Posterior vena cava (tissue), 2 donors: ENCODE measurements around the gene NTNG2. TPM values are rescaled to one million over a fixed set of nuclear protein-coding genes. Genes with fewer than 3 reads are reported as not detected.
"Not testable (repeated sequence)": the region's sequence is repeated elsewhere in the genome, so short reads cannot be mapped to it uniquely, and the experiment has no call there.

Experiments
- DNase-seq: peaks from one replicate; pipeline ENCODE4 v3.0.0-alpha.2; 2020; ENCODE audit warnings: low spot score
- intact Hi-C, 2 donors: fragments of 100-400 bp; cut with DNase I; formaldehyde crosslinking; loops; one replicate each; pipeline versions ENCODE4 v1.14.1 to v1.14.2; 2022 to 2023
- long read RNA-seq, 2 donors: library from polyadenylated mRNA; unstranded; transcript quantifications; one replicate each; pipeline ENCODE4 v2.0.0, GENCODE V29; 2020 to 2021
- total RNA-seq, 2 donors: library from RNA; stranded (reverse); fragmentation: NEBNext Ultra II Directional; extraction: Animal tissue kit (Norgen Biotek cat#: 25700); gene quantifications; one replicate each; pipeline ENCODE4 v1.2.1, GENCODE V29; 2021
- donor health status: DM: yes; HTN: yes; CAD: no.
- donor health status: DM: yes; HTN: yes; CAD: no.

NTNG2 gene, protein sequence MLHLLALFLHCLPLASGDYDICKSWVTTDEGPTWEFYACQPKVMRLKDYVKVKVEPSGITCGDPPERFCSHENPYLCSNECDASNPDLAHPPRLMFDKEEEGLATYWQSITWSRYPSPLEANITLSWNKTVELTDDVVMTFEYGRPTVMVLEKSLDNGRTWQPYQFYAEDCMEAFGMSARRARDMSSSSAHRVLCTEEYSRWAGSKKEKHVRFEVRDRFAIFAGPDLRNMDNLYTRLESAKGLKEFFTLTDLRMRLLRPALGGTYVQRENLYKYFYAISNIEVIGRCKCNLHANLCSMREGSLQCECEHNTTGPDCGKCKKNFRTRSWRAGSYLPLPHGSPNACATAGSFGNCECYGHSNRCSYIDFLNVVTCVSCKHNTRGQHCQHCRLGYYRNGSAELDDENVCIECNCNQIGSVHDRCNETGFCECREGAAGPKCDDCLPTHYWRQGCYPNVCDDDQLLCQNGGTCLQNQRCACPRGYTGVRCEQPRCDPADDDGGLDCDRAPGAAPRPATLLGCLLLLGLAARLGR
- 1 to 10 TPM; 3.4 to 5.0 TPM for total RNA-seq
- long read RNA-seq, donor 1, full-length matches to known transcripts: 1 of 2 reads
- long read RNA-seq, donor 1, partial matches to known transcripts: 0 of 2 reads
- long read RNA-seq, donor 1, other reads (novel, unspliced or antisense): 1 of 2 reads
- long read RNA-seq, donor 2: 0 reads

- no peak for DNase-seq
- intact Hi-C loops: loop anchor here in 1 of 2 donors (10.0 kb wide), 1 partner anchor 73 kb away; no protein-coding TSS in a partner anchor
These were observed at the start of gene NTNG2 for GRCh38 chr9:132161743-132162184. TSS of gene NTNG2 (plus strand) at chr9:132162058. CDS start at chr9:132166832, 4,774 bp downstream.

DNA sequence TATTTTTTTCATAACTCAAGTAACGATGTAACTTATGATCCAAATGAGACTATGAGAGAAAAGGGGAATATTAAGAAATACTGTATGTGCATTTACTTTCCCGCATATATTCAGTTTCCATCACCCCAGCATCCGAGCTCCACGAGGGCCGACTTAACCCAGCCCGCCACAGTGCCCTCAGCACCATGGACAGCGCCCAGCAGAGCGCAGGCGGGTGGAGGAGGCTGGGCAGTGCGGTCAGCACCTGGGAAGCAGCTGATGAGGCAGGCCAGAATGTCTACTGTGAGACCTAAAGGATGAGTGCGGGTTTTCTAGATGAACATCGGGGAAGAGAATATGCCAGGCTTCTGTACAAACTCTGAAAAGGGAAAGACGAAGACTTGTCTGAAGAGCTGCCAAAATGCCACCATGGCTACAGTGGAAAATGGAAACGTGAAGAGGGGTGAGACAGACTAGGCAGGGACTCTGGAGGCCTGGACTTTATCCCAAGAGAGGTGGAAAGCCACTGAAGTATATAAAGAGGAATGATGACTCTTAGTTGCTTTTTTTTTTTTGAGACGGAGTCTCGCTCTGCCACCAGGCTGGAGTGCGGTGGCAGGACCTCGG is 47.7 kb upstream of the NTNG2 start:
- no peak for DNase-seq
- intact Hi-C loops: no loop called here

DNA sequence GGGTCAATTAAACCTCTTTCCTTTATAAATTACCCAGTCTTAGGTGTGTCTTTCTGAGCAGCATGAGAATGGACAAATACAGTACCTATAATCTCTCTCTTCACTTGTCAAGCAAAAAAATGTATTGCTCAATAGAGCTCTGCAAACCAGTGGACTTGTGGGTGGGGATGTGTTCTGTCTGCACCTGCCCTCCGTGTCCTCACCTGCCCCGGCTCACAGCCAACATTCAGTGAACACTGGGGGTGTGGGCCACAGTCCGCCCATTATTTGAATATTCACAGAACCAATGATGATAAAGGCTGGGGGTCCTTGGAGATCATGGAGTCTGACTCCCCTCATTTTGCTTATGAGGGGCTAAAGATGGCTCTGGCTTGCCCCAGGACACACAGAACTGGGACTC is 45.3 kb upstream of the NTNG2 start:
- DNase-seq: no peak
- intact Hi-C loops: no loop called here

DNA sequence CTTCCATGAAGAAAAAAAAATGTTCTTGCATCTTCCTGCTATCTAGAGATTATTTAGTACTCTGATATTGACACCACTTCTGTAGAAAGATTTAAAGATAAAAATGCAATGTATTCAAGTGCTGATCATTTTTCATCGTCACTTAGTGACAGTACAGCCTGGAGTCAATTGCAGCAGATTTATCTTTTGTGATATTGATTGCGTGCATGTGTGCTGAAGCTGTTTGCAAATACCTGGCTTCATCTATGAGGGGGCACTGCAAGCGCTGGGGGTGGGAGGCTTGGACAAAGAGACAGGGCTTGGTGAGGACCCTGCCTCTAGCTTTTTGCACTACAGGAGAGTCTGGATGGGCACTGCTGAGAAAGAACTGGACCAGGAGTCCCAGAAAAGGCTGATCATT is 44.2 kb upstream of the NTNG2 start:
- intact Hi-C loops: no loop called here

GRCh38 chr9:132121021-132121420 is 40.8 kb upstream of the NTNG2 start:
- no peak for DNase-seq
- intact Hi-C loops: no loop called here

More for the DNA sequence above, 44.2 kb upstream of the NTNG2 start:
- no peak for DNase-seq

DNA sequence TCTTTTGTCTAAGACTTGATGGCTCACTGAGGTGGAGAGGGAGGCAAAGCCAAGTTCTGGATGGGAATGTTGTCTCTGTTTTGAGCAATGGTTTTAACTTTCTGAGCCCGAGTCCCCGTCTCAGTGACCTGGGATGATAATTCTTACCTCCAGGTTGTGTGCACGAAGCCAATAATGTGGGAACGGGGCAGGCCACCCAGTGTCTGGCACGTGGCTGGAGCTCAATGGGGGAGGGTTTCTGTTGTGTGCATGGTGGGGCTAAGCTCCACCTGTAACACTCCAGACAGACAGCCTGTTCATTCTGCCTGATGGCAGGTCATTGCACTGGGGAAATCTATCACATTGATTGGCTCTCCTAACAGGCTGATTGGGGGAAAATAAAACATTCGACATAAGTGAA is 37.1 kb upstream of the NTNG2 start:
- no peak for DNase-seq
- intact Hi-C loops: no loop called here

- intact Hi-C loops: no loop called here
- no peak for DNase-seq
These were observed 36.5 kb upstream of the NTNG2 start for GRCh38 chr9:132125361-132125760.

DNA sequence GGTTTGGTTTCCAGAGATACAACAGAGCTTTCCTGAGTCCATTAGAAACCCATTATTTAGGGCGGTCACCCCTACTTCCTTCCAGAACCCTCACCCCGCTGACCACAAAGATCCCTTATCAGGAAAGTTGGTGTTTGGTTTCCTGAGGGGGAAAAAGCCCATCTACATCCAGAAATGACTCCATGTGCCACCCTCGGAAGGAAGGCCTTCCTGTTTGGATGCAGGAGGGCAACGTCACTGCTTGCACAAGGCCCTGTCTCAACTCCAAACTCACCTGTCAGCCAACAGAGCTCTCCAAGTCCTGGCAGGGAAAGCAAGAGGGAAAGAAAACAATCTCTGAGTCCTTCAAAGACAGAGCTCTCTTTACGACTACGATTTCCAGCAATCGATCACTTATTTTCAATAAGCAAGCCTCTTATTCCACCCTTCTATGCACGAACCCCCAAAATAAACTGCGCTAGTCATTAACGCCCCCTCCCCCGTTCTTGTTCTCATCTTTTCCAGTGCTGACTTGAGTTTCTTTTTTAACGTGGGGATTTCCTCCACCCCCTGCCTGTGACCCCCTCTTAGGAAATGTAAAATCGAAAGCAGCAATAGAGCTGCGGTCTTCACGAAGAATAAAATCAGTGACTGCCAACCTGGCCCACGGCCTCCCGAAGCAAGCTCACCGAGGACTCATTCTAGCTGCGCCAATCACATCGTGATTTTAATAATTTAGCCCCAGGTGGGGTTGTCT is 35.7 kb upstream of the NTNG2 start:
- intact Hi-C loops: no loop called here
- DNase-seq: no peak

DNA sequence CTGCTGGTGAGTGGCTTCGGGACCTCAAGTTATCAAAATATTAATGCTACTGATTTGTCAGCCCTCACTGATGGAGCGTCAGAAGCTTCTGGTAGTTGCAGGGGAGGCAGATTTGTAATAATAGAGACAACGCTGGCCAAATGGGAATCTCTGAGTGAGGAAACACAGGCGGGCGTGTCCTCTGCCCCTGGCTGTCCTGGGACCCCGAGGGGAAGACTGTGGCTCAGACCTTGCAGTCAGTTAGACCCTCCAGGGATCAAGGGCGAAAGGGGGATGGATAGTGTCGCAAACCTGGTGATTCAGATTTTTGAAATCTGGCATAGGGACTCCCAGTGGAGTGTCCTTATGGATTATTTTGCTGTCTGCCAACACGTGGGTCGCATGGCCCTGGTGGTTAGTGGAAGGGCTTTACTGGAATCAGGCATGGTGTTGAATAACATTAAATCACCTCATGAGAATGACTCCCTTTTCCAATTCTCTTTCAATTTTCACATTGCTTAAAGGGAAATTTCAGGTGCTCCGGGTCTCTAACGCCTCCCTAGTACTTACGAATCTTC is 35.1 kb upstream of the NTNG2 start:
- DNase-seq: no peak

GRCh38 chr9:132127888-132128534 is 33.8 kb upstream of the NTNG2 start:
- intact Hi-C loops: no loop called here
- no peak for DNase-seq

More for the DNA sequence above, 35.1 kb upstream of the NTNG2 start:
- intact Hi-C loops: no loop called here

GRCh38 chr9:132129535-132129934 is 32.3 kb upstream of the NTNG2 start:
- no peak for DNase-seq
- intact Hi-C loops: no loop called here

GRCh38 chr9:132134085-132134484 is 27.8 kb upstream of the NTNG2 start:
- DNase-seq, intact Hi-C loops: not testable (repeated sequence)

- DNase-seq: no peak
- intact Hi-C loops: no loop called here
These were observed 26.4 kb upstream of the NTNG2 start for GRCh38 chr9:132135456-132135855.

- intact Hi-C loops: no loop called here
- DNase-seq: no peak
These were observed 25.6 kb upstream of the NTNG2 start for GRCh38 chr9:132136151-132136780.

- no peak for DNase-seq
These were observed 20.4 kb upstream of the NTNG2 start for GRCh38 chr9:132141344-132141947.

GRCh38 chr9:132141948-132142594 is 19.8 kb upstream of the NTNG2 start:
- no peak for DNase-seq
- intact Hi-C loops: no loop called here

More at GRCh38 chr9:132141344-132141947, 20.4 kb upstream of the NTNG2 start:
- intact Hi-C loops: no loop called here

DNA sequence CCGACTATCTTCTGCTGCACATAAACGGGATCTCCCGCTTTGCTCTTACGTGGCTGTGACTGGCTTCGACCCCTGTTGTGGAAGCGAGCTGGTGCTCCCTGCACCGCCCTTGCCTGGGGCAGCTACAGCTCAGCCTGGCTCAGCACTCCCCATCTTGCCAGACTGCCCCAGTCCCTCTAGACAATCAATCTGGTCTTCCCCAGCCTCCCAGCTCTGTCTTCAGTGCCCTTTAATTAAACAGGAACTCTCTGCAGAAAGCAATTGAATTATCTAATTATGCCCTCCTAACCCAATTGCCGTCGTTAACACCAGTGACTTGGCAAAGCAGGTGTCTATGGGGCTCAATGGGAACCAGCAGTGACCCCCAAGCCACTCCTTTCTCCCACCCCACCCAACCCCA is 18.9 kb upstream of the NTNG2 start:
- intact Hi-C loops: no loop called here
- DNase-seq: no peak
